Panc1 (cell line): Measurements from ENCODE around the gene SLC6A17. TPM values are rescaled to one million over a fixed set of nuclear protein-coding genes. Genes with fewer than 3 reads are reported as not detected.

ENCODE experiments used
- ATAC-seq: fragments of 200-7000 bp; cut with Tn5 transposase; 2 replicates; pipeline ENCODE4 v1.9.1; 2020; ENCODE audit warnings: mild to moderate bottlenecking, moderate library complexity
- Bru-seq: library from RNA; stranded (reverse); fragments of 400-500 nt; gene quantifications from one replicate; lab custom pipeline; 2021; lab: Mats Ljungman, UMichigan
- BruChase-seq, 2 experiments: library from RNA; stranded (reverse); fragments of 400-500 nt; gene quantifications; one replicate each; lab custom pipeline; 2021; lab: Mats Ljungman, UMichigan
- BruUV-seq: library from RNA; stranded (reverse); fragments of 400-500 nt; replicated peaks from 2 replicates; lab custom pipeline; 2021; lab: Mats Ljungman, UMichigan
- CTCF ChIA-PET: fragments of 300-600 bp; sonication (Branson Sonifier 250); formaldehyde crosslinking; loops from one replicate; lab custom pipeline; 2022; ENCODE audit warnings: antibody characterized with exemption; lab: Charles Lee
- POLR2A ChIA-PET: fragments of 300-600 bp; sonication (Branson Sonifier 250); formaldehyde crosslinking; loops from one replicate; lab custom pipeline; 2022; ENCODE audit warnings: antibody characterized with exemption; lab: Charles Lee
- DNase-seq: peaks from one replicate; pipeline ENCODE4 v3.0.0-alpha.2; 2010; ENCODE audit warnings: low read depth, low spot score
- H3K27ac ChIP-seq: 2 replicates; pipeline ENCODE4 v1.5.1; 2011; ENCODE audit warnings: mild to moderate bottlenecking, low read length, inconsistent platforms
- H3K27me3 ChIP-seq: fragments of 200-500 bp; sonication (Bioruptor generic); 2 replicates; pipeline ENCODE4 v1.6.0; 2014; ENCODE audit warnings: low read length, inconsistent platforms; ENCODE audit not compliant: control insufficient read depth, insufficient read depth
- H3K36me3 ChIP-seq: fragments of 200-500 bp; sonication (Bioruptor generic); 2 replicates; pipeline ENCODE4 v1.5.1; 2014; ENCODE audit warnings: inconsistent platforms, mild to moderate bottlenecking, low read length, moderate library complexity; ENCODE audit not compliant: control insufficient read depth, insufficient read depth
- H3K4me1 ChIP-seq: 2 replicates; pipeline ENCODE4 v1.5.1; 2011; ENCODE audit warnings: inconsistent platforms, mild to moderate bottlenecking, low read length, moderate library complexity; ENCODE audit not compliant: control insufficient read depth, insufficient read depth
- H3K4me3 ChIP-seq, 2 experiments: 2 replicates each; pipeline ENCODE4 v1.5.1; 2011 to 2012; ENCODE audit warnings: low read depth in 2 of 2, low read length in 2 of 2, mild to moderate bottlenecking in 2 of 2, inconsistent platforms in 1 of 2, moderate library complexity in 1 of 2
- H3K9me3 ChIP-seq: fragments of 200-500 bp; sonication (Bioruptor generic); 2 replicates; pipeline ENCODE4 v1.5.1; 2014; ENCODE audit warnings: low read depth, mild to moderate bottlenecking, inconsistent platforms, low read length, moderate library complexity; ENCODE audit not compliant: control insufficient read depth, insufficient read depth
- POLR2AphosphoS5 ChIP-seq: IDR thresholded peaks from 2 replicates; pipeline ENCODE4 v1.6.1; 2012; ENCODE audit warnings: mild to moderate bottlenecking, low read depth, low read length, moderate library complexity
- SIN3A ChIP-seq: IDR thresholded peaks from 2 replicates; pipeline ENCODE4 v1.6.1; 2012; ENCODE audit warnings: low read depth, mild to moderate bottlenecking, low read length, moderate library complexity, borderline replicate concordance; ENCODE audit not compliant: insufficient read depth
- TCF7L2 ChIP-seq: IDR thresholded peaks from 2 replicates; pipeline ENCODE4 v1.6.1; 2011; ENCODE audit warnings: mild to moderate bottlenecking, low read depth, low read length, inconsistent platforms
- in situ Hi-C: cut with HindIII; loops from 2 replicates; pipeline ENCODE4 v1.10.0; 2016; ENCODE audit warnings: low sequenced_read_pairs, low pct_unique_long_range_greater_than_20kb
- intact Hi-C: fragments of 100-400 bp; cut with micrococcal nuclease; formaldehyde crosslinking; loops from one replicate; pipeline ENCODE4 v1.10.0; 2022; ENCODE audit not compliant: unreplicated experiment
- long read RNA-seq: library from polyadenylated mRNA; unstranded; transcript quantifications from one replicate; pipeline ENCODE4 v2.0.0, GENCODE V29; 2021; ENCODE audit not compliant: unreplicated experiment
- polyA plus RNA-seq: library from polyadenylated mRNA; unstranded; fragments of >200 nt; gene quantifications from one replicate; pipeline ENCODE4 v1.2.1, GENCODE V29; 2012; ENCODE audit warnings: missing spikeins; ENCODE audit not compliant: insufficient read length
- total RNA-seq: library from RNA; stranded (reverse); gene quantifications from one replicate; pipeline ENCODE4 v1.2.1, GENCODE V29; 2021; ENCODE audit not compliant: unreplicated experiment
- TF ChIP-seq, protein P1 (sequence below): fragments of 450-650 bp; IDR thresholded peaks from 2 replicates; pipeline ENCODE4 v1.5.1; 2017; ENCODE audit warnings: mild to moderate bottlenecking
- TF ChIP-seq, protein P2 (sequence below), 2 experiments: IDR thresholded peaks; 2 replicates each; pipeline ENCODE4 v1.6.1; 2011 to 2012; ENCODE audit warnings: low read depth in 2 of 2, control low read depth in 1 of 2, low read length in 1 of 2, mild to moderate bottlenecking in 1 of 2, moderate library complexity in 1 of 2; ENCODE audit not compliant: insufficient read depth in 1 of 2

Gene SLC6A17
- total RNA-seq (5.7 TPM), Bru-seq, nascent RNA (percentile 41 among the genes with signal in this experiment), BruChase-seq, experiment 1, labeled RNA remaining after a 2-hour chase (percentile 44 among the genes with signal in this experiment), BruChase-seq, experiment 2, labeled RNA remaining after a 6-hour chase (percentile 48 among the genes with signal in this experiment)
- polyA plus RNA-seq = 5.5 TPM
- long read RNA-seq, partial matches to known transcripts = 4 of 12 reads
- long read RNA-seq, other reads (novel, unspliced or antisense) = 8 of 12 reads

DNA sequence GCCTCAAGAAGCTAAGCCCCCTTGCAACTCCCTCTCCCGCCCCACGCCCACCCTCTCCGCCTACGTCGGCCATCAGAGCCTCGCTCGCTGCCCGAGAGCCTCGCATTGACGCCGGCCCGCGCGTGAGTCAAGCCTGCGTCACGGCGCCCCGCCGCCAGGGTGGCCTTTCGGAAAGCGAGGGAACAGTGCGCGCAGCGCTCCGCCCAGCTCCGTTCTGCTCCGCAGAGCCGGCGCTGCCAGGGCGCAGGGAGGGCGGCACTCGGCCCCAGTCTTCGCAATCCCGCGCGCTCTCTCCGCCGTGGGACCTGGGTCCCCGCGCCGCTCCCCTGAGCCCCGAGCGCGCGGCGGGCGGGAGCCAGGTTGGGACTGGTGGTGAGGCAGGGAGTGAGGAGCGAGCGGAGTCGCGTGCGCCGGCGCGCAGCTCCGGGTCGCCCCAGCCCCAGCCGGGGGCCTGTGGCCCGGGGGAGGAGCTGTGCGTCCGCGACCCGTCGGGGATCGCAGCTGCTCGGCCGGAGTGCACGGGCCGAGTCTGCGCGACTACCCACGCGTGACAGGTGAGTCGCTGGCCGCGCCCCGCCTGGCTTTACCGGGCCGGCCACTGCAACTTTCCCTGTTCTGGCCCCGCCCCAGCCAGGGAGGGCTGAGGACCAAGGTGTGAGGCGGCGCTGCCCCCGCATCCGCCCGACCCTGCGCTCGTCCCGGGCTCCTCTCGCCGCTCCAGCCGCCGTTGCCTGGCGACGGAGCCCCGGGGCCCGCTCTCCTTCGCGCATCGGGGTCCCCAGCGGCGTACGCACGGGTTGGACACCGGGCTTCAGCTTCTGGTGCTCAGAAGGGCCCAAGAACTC, at the start of gene SLC6A17:
Gene SLC6A17, plus strand, starts transcription at position 165 of the 845 bp plus-strand sequence. CDS start 16,436 bp downstream, outside the sequence.
- H3K36me3 ChIP-seq = no peaks in the 10 kb centered on the region
- POLR2A ChIA-PET = no interaction called here
- CTCF ChIA-PET = interaction anchor here (0.7 kb wide), 2 partner anchors 36 to 228 kb away, joined by 3 to 13 read pairs; no protein-coding TSS in a partner anchor
- no TSS peak for BruUV-seq
- H3K9me3 ChIP-seq = no peaks in the 10 kb centered on the region
- peak; percentile 97 for ATAC-seq
- H3K4me3 ChIP-seq = peak within 1 kb of the TSS; percentile 45 to 50
- H3K27me3 ChIP-seq = peaks cover 9% of the 10 kb centered on the region
- DNase-seq = no peak
- H3K4me1 ChIP-seq = no peaks in the 10 kb centered on the region
- in situ Hi-C loops (no loop called here), intact Hi-C loops (no loop called here)
- no peak within 1 kb of the TSS for H3K27ac ChIP-seq
- no peak for TF ChIP-seq POLR2AphosphoS5
- TF ChIP-seq, protein P1, sequence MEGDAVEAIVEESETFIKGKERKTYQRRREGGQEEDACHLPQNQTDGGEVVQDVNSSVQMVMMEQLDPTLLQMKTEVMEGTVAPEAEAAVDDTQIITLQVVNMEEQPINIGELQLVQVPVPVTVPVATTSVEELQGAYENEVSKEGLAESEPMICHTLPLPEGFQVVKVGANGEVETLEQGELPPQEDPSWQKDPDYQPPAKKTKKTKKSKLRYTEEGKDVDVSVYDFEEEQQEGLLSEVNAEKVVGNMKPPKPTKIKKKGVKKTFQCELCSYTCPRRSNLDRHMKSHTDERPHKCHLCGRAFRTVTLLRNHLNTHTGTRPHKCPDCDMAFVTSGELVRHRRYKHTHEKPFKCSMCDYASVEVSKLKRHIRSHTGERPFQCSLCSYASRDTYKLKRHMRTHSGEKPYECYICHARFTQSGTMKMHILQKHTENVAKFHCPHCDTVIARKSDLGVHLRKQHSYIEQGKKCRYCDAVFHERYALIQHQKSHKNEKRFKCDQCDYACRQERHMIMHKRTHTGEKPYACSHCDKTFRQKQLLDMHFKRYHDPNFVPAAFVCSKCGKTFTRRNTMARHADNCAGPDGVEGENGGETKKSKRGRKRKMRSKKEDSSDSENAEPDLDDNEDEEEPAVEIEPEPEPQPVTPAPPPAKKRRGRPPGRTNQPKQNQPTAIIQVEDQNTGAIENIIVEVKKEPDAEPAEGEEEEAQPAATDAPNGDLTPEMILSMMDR = no peak
- TF ChIP-seq, protein P2, sequence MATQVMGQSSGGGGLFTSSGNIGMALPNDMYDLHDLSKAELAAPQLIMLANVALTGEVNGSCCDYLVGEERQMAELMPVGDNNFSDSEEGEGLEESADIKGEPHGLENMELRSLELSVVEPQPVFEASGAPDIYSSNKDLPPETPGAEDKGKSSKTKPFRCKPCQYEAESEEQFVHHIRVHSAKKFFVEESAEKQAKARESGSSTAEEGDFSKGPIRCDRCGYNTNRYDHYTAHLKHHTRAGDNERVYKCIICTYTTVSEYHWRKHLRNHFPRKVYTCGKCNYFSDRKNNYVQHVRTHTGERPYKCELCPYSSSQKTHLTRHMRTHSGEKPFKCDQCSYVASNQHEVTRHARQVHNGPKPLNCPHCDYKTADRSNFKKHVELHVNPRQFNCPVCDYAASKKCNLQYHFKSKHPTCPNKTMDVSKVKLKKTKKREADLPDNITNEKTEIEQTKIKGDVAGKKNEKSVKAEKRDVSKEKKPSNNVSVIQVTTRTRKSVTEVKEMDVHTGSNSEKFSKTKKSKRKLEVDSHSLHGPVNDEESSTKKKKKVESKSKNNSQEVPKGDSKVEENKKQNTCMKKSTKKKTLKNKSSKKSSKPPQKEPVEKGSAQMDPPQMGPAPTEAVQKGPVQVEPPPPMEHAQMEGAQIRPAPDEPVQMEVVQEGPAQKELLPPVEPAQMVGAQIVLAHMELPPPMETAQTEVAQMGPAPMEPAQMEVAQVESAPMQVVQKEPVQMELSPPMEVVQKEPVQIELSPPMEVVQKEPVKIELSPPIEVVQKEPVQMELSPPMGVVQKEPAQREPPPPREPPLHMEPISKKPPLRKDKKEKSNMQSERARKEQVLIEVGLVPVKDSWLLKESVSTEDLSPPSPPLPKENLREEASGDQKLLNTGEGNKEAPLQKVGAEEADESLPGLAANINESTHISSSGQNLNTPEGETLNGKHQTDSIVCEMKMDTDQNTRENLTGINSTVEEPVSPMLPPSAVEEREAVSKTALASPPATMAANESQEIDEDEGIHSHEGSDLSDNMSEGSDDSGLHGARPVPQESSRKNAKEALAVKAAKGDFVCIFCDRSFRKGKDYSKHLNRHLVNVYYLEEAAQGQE (IDR thresholded peaks at IDR 0.05; ENCODE audit: insufficient read depth in 1 of 2, low read depth in 2 of 2, low read length in 1 of 2) = no peak
- TF ChIP-seq TCF7L2 = no peak
- TF ChIP-seq SIN3A = no peak

DNA sequence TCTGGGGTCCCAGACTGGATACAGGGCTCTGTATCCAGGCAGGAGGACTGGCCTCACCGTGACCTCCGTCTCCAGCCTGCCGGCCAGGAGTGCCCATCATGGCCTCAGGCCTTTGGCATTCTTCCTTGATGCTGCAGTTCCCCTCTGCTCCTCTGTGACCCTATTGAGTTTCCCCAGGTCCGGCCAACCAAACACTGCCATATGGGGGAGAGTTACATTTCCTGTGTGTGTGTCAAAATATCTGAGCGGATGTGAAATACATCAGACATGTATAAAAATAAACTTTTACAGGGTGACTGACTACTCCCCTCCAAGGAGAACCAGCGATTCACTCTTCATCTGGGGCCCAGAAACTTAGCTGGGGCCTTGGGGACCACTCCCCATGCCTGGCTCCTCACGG, 48.2 kb upstream of the SLC6A17 start:
- CTCF ChIA-PET = no interaction called here
- Histone ChIP-seq H3K27ac (no peak overlapping the region), H3K27me3 (no peaks in the 10 kb centered on the region), H3K4me1 (no peaks in the 10 kb centered on the region), H3K9me3 (no peaks in the 10 kb centered on the region), H3K36me3 (no peaks in the 10 kb centered on the region), H3K4me3 (no peak overlapping the region)
- in situ Hi-C loops (no loop called here), intact Hi-C loops (no loop called here)
- DNase-seq = no peak
- ATAC-seq = no peak
- TF ChIP-seq, protein P1 = no peak
- TF ChIP-seq, protein P2 (IDR thresholded peaks at IDR 0.05; ENCODE audit: insufficient read depth in 1 of 2, low read depth in 2 of 2, low read length in 1 of 2) = no peak
- TF ChIP-seq TCF7L2 = no peak
- TF ChIP-seq SIN3A = no peak
- TF ChIP-seq POLR2AphosphoS5 = no peak
- POLR2A ChIA-PET = interaction anchor here (0.7 kb wide), 1 partner anchor 72 kb away, joined by 3 read pairs; no protein-coding TSS in a partner anchor
- no TSS peak for BruUV-seq
